ENCODE data around the gene SPC25.
"Not testable (repeated sequence)": the region's sequence is repeated elsewhere in the genome, so short reads cannot be mapped to it uniquely, and the experiment has no call there.

The SPC25 gene

GRCh38 chr2:168890006-168890782 lies at the start of gene SPC25:
TSS of gene SPC25 (minus strand) at chr2:168890430. CDS start at chr2:168889519, 911 bp downstream.
- peak; percentile 81 for DNase-seq

- no peak for DNase-seq
Observed at GRCh38 chr2:168939918-168940317, 49.7 kb upstream of the SPC25 start.

GRCh38 chr2:168939061-168939460 lies 48.8 kb upstream of the SPC25 start:
- no peak for DNase-seq

GRCh38 chr2:168935810-168936581 lies 45.8 kb upstream of the SPC25 start:
- DNase-seq, result no peak

- no peak for DNase-seq
Observed at GRCh38 chr2:168934826-168935225, 44.6 kb upstream of the SPC25 start.

GRCh38 chr2:168932174-168932573 lies 41.9 kb upstream of the SPC25 start:
- not testable (repeated sequence) for DNase-seq

GRCh38 chr2:168930242-168930641 lies 40.0 kb upstream of the SPC25 start:
- DNase-seq, result no peak

- no peak for DNase-seq
Observed at GRCh38 chr2:168929031-168929430, 38.8 kb upstream of the SPC25 start.

- no peak for DNase-seq
Observed at GRCh38 chr2:168928113-168928831, 38.0 kb upstream of the SPC25 start.

- no peak for DNase-seq
Observed at GRCh38 chr2:168926621-168927386, 36.6 kb upstream of the SPC25 start.

GRCh38 chr2:168920504-168921157 lies 30.4 kb upstream of the SPC25 start:
- no peak for DNase-seq

GRCh38 chr2:168916331-168916675 lies 26.1 kb upstream of the SPC25 start:
- no peak for DNase-seq

- DNase-seq, result no peak
Observed at GRCh38 chr2:168915441-168916330, 25.5 kb upstream of the SPC25 start.

GRCh38 chr2:168913495-168913894 lies 23.3 kb upstream of the SPC25 start:
- no peak for DNase-seq

- DNase-seq, result no peak
Observed at GRCh38 chr2:168912901-168913369, 22.7 kb upstream of the SPC25 start.

GRCh38 chr2:168912466-168912865 lies 22.2 kb upstream of the SPC25 start:
- no peak for DNase-seq

- no peak for DNase-seq
Observed at GRCh38 chr2:168910330-168910729, 20.1 kb upstream of the SPC25 start.

- no peak for DNase-seq
Observed at GRCh38 chr2:168907940-168908662, 17.9 kb upstream of the SPC25 start.

GRCh38 chr2:168904358-168904757 lies 14.1 kb upstream of the SPC25 start:
- no peak for DNase-seq

- DNase-seq, result no peak
Observed at GRCh38 chr2:168903888-168904287, 13.7 kb upstream of the SPC25 start.

Measured in activated T-cell treated with anti-CD3 and anti-CD28 coated beads, Interleukin-2, amount 50 U/mL, for 1 hour (primary cell).